Cardiac muscle cell (in vitro differentiated cells and primary cell): ENCODE measurements around the gene DUSP7. TPM values are rescaled to one million over a fixed set of nuclear protein-coding genes. Genes with fewer than 3 reads are reported as not detected.

ENCODE experiments used
- DNase-seq, 2 donors: peaks; one replicate each; pipeline versions ENCODE4 v3.0.0 to v3.0.0-alpha.2; 2010 to 2017; ENCODE audit warnings: low read depth in 1 of 2, low spot score in 1 of 2
- H3K27ac ChIP-seq: fragments of 200-600 bp; sonication (generic); 2 replicates; pipeline ENCODE4 v1.5.1; 2016
- H3K27me3 ChIP-seq: fragments of 200-600 bp; sonication (generic); 2 replicates; pipeline ENCODE4 v1.6.0; 2016; ENCODE audit warnings: control low read depth
- H3K36me3 ChIP-seq: fragments of 200-600 bp; sonication (generic); 2 replicates; pipeline ENCODE4 v1.5.1; 2016; ENCODE audit warnings: control low read depth
- H3K4me1 ChIP-seq: fragments of 200-600 bp; sonication (generic); 2 replicates; pipeline ENCODE4 v1.8.1; 2017; ENCODE audit warnings: low read depth, mild to moderate bottlenecking, mixed run types
- H3K4me3 ChIP-seq: fragments of 200-600 bp; sonication (generic); 2 replicates; pipeline ENCODE4 v1.5.1; 2016; ENCODE audit warnings: mild to moderate bottlenecking
- H3K9me3 ChIP-seq: fragments of 200-600 bp; sonication (generic); 2 replicates; pipeline ENCODE4 v1.5.1; 2017; ENCODE audit warnings: low read depth, mild to moderate bottlenecking, control low read depth
- CTCF ChIP-seq: IDR thresholded peaks from 2 replicates; pipeline ENCODE4 v1.5.1; 2012; ENCODE audit warnings: low read depth, mild to moderate bottlenecking, low read length
- polyA plus RNA-seq: library from polyadenylated mRNA; unstranded; fragments of >200 nt; fragmentation: Nextera tagmentation; extraction: Ambion mirVana; gene quantifications from 2 replicates; pipeline ENCODE4 v1.2.1, GENCODE V29; 2016
- total RNA-seq: library from RNA; depleted of rRNA; stranded (reverse); fragments of >200 nt; gene quantifications from 2 replicates; pipeline ENCODE4 v1.2.3, GENCODE V29; 2016

The DUSP7 gene
- total and polyA plus RNA-seq, 2 experiments from 2014 or later = 7.1 to 39.5 TPM

DNA sequence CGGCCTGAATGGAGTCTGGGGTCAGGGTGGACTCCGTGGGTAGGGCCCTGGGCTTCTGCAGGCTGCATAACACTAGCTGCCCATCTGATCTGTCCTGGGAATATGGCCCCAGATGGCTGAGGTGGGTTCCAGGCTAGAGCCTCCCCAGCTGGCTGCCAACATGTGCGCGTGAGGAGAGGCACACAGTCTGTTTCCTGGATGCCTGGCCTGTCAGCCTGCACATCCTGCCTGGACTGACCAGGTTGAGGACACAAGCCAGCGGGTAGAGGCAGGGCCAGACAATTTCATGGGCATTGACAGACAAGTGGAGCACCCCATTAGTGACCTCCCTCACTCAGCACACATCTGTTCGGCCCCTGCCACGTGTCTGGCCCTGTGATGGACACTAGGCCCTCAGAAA, 30.9 kb downstream of the DUSP7 start:
- Histone ChIP-seq H3K27ac (peak overlapping the region; percentile 62), H3K4me1 (peaks cover 71% of the 10 kb centered on the region), H3K4me3 (no peak overlapping the region), H3K9me3 (no peaks in the 10 kb centered on the region), H3K27me3 (no peaks in the 10 kb centered on the region), H3K36me3 (no peaks in the 10 kb centered on the region)
- DNase-seq = no peak
- TF ChIP-seq CTCF = no peak

DNA sequence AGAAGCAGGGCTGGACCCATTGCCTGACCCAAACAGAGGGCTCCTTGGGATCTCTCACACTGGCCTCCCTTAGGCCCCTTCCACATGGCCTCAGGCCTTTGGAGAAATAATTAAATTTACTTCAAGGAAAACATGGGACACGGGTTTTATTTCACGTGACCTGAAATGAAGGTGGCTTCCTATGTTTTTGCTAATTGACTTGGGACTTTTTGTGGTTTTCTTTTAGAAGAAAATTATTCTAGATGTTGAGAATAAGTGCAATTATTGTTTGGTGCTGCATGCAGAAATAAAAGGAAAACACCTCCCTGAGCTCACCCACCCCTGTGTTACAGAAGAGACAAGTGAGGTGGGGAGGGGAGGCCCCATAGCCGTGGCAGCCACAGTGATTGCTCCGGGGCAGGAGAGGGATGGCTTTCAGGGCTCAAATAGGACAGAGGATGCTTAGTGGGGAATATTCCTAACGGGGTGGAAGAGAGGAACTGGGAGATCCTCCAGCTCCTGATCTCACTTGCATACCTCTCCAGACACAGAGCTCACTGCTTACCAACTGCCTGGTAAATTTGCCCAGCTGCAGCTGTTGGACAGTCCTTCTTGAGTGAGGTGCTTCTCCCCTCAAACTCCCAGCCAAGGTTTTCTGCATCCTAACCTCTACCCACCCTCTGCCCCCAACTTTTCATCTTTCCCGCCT, 31.5 kb downstream of the DUSP7 start:
- H3K4me1 ChIP-seq = peaks cover 72% of the 10 kb centered on the region
- H3K36me3 ChIP-seq = no peaks in the 10 kb centered on the region
- no peak overlapping the region for H3K4me3 ChIP-seq
- no peak overlapping the region for H3K27ac ChIP-seq
- no peak for DNase-seq
- no peak for TF ChIP-seq CTCF
- no peaks in the 10 kb centered on the region for H3K27me3 ChIP-seq
- no peaks in the 10 kb centered on the region for H3K9me3 ChIP-seq

DNA sequence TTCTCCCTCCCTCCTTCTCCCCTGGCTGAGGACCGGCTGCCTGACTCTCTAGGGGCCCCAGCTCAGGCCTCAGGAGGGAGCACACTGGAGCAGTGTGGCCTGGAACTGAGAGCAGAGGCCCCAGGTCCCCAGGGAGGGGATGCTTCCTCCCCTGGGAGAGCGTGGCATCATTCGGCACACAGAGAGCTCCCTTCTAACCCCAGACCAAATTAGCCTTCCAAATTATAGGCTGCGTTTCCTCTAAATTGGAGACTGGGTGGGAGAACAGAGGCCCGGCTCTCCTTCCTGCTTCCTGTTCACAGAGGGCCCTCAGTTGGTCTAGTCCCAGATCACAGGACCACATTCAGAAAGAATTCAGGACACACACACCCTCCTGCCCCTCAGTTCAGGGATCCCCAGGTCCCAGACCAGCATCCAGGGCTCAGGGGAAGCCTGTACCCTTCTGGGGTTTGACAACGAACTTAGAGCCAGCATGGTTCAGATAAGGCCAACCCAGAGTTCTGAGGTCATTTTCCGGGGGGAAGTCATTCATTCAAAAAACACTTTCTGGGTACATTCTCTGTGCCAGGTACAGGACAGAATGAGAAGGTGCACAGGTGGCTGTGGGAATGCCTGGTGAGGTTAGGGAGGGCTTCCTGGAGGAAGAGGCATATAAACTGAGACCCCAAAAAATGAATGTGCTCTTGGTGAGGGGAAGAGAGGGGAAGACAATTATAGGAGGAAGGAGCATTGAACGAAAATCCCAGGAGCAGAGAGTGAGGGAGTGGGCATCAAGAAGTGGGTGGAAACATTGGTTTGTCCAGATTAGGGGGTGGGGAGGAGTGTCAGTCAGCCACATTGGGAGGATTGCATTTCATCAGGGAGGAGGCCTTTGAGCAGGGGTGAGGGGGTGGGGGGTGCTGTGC, 32.3 kb downstream of the DUSP7 start:
- Histone ChIP-seq H3K9me3 (no peaks in the 10 kb centered on the region), H3K27me3 (no peaks in the 10 kb centered on the region), H3K4me3 (no peak overlapping the region), H3K4me1 (peaks cover 72% of the 10 kb centered on the region), H3K36me3 (no peaks in the 10 kb centered on the region), H3K27ac (peak overlapping the region; percentile 98)
- no peak for TF ChIP-seq CTCF
- DNase-seq = no peak

DNA sequence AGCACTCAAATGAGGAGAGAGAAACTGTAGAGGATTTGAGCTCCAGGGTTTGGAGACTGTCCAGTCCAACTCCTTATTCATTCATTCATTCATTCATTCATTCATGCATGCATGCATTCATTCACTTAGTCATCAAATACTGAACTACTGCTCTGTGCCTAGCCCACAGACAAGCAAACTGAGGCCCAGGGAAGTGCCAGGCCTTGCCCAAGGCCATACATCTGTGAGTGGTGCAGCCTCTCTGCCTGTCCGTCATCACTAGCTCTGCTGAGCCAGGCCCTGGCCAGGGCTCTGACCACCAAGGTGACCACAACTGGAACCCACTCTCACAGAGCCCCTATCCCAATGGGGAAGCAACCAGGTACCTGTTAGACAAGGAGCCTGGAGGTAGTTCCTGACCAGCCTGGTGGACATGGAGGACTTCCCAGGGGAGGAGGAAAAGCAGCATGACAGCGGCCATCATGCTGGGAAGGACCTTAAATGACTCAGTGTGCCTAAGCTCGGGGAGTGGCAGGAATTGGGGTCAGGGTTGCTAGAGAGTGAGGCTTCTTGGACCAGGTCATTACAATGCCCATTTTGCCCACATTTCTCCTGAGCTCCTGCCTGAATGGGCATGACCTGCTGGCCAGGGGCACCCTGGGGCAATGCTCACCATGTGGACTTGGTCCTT, 33.1 kb downstream of the DUSP7 start:
- DNase-seq = no peak
- Histone ChIP-seq H3K36me3 (no peaks in the 10 kb centered on the region), H3K4me3 (no peak overlapping the region), H3K9me3 (no peaks in the 10 kb centered on the region), H3K4me1 (peaks cover 74% of the 10 kb centered on the region), H3K27ac (peak overlapping the region; percentile 98), H3K27me3 (no peaks in the 10 kb centered on the region)
- no peak for TF ChIP-seq CTCF

DNA sequence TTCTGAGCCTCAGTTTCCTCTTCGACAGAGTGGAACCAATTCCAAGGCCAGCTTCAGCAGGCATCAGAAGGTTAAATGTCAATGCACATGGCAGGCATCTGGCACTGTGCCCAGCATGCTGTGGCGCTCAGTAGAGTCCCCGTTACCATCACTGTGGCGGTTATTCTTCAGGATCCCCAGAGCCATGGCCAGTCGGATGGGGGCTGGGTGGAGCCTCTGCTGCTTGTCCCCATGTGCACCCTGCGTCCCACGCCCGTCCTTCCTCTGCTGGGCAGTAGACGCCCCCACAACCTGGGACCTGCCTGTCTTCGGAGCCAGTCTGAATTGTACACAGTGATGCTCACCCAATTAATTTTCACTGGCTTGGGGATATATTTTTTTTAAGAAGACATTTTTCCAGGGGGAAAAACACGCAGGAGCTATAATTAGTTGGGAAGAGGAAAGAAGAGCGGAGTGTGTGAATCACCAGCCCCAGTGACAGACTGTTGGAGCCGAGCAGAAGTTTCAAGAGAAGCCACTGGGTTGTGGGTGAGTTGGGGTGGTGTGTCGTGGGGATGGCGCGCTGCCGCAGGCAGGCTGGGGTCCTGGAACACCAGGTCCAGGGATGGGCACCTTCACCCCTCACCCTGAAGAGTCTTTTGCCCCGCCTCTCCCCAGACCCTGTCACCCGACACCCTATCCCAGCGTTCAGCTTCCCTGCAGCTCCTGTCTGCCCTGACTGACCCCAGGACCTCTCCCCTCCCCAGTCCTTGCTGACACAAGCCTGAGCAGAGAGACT, 33.9 kb downstream of the DUSP7 start:
- H3K4me3 ChIP-seq = no peak overlapping the region
- no peaks in the 10 kb centered on the region for H3K27me3 ChIP-seq
- H3K27ac ChIP-seq = peak overlapping the region; percentile 98
- H3K36me3 ChIP-seq = no peaks in the 10 kb centered on the region
- no peaks in the 10 kb centered on the region for H3K9me3 ChIP-seq
- no peak for TF ChIP-seq CTCF
- peaks cover 76% of the 10 kb centered on the region for H3K4me1 ChIP-seq
- DNase-seq = peak in 1 of 2 donors; percentile 57
